PC-3 (cell line): ENCODE measurements around the gene KRT83. TPM values are rescaled to one million over a fixed set of nuclear protein-coding genes. Genes with fewer than 3 reads are reported as not detected.

Source experiments
- ATAC-seq: fragments of 200-7000 bp; cut with Tn5 transposase; 2 replicates; pipeline ENCODE4 v1.9.1; 2020; ENCODE audit warnings: mild to moderate bottlenecking, moderate library complexity
- BruUV-seq: library from RNA; stranded (reverse); fragments of 400-500 nt; replicated peaks from 2 replicates; lab custom pipeline; 2021; lab: Mats Ljungman, UMichigan
- CTCF ChIA-PET: fragments of 300-600 bp; sonication (Branson Sonifier 250); formaldehyde crosslinking; loops from one replicate; lab custom pipeline; 2022; ENCODE audit warnings: antibody characterized with exemption; lab: Charles Lee
- POLR2A ChIA-PET: fragments of 300-600 bp; sonication (Branson Sonifier 250); formaldehyde crosslinking; loops from one replicate; lab custom pipeline; 2022; ENCODE audit warnings: antibody characterized with exemption; ENCODE audit not compliant: unreplicated experiment; lab: Charles Lee
- DNase-seq: peaks from one replicate; pipeline ENCODE4 v3.0.0-alpha.2; 2015
- H2AFZ ChIP-seq: fragments of 300-600 bp; sonication (generic); 2 replicates; pipeline ENCODE4 v1.6.0; 2016; ENCODE audit warnings: antibody characterized with exemption, low read length
- H3F3A ChIP-seq: fragments of 300-600 bp; sonication (generic); one replicate; pipeline ENCODE4 v1.6.0; 2017; ENCODE audit warnings: antibody characterized with exemption, low read length, control low read depth, mild to moderate bottlenecking; ENCODE audit not compliant: unreplicated experiment
- H3K27ac ChIP-seq: fragments of 300-600 bp; sonication (generic); 2 replicates; pipeline ENCODE4 v1.5.1; 2016; ENCODE audit warnings: mild to moderate bottlenecking, low read length
- H3K27me3 ChIP-seq: fragments of 300-600 bp; sonication (generic); 2 replicates; pipeline ENCODE4 v1.6.1; 2016; ENCODE audit warnings: low read length, mixed read lengths
- H3K36me3 ChIP-seq: fragments of 300-600 bp; sonication (generic); 2 replicates; pipeline ENCODE4 v1.6.1; 2016; ENCODE audit warnings: low read depth, mixed run types, low read length, mixed read lengths
- H3K4me1 ChIP-seq: fragments of 300-600 bp; sonication (generic); 2 replicates; pipeline ENCODE4 v1.5.1; 2016; ENCODE audit warnings: low read length; ENCODE audit not compliant: insufficient read depth
- H3K4me2 ChIP-seq: fragments of 300-600 bp; sonication (generic); 2 replicates; pipeline ENCODE4 v1.6.0; 2016; ENCODE audit warnings: low read length
- H3K4me3 ChIP-seq: fragments of 300-600 bp; sonication (generic); 2 replicates; pipeline ENCODE4 v1.5.1; 2016; ENCODE audit warnings: mild to moderate bottlenecking, low read length, mixed read lengths
- H3K79me2 ChIP-seq: fragments of 300-600 bp; sonication (generic); 2 replicates; pipeline ENCODE4 v1.6.1; 2017; ENCODE audit warnings: low read length, mixed read lengths
- H3K9ac ChIP-seq: fragments of 300-600 bp; sonication (generic); 2 replicates; pipeline ENCODE4 v1.6.0; 2016; ENCODE audit warnings: mild to moderate bottlenecking, low read length
- H3K9me2 ChIP-seq: fragments of 300-600 bp; sonication (generic); replicated peaks from 2 replicates; pipeline ENCODE4 v1.6.1; 2016; ENCODE audit warnings: mixed run types, low read length, mixed read lengths
- H3K9me3 ChIP-seq: fragments of 300-600 bp; sonication (generic); 2 replicates; pipeline ENCODE4 v1.6.1; 2016; ENCODE audit warnings: low read length, mixed read lengths
- H4K20me1 ChIP-seq: fragments of 300-600 bp; sonication (generic); 2 replicates; pipeline ENCODE4 v1.6.1; 2016; ENCODE audit warnings: low read length, mixed read lengths
- CTCF ChIP-seq: fragments of 300-600 bp; sonication (generic); conservative IDR thresholded peaks from 2 replicates; pipeline ENCODE4 v1.5.1; 2017; ENCODE audit warnings: antibody characterized with exemption, low read depth, mild to moderate bottlenecking, low read length
- EZH2 ChIP-seq: fragments of 300-600 bp; sonication (generic); IDR thresholded peaks from one replicate; pipeline ENCODE4 v1.6.1; 2017; ENCODE audit warnings: antibody characterized with exemption, mild to moderate bottlenecking, low read length; ENCODE audit not compliant: unreplicated experiment
- EZH2phosphoT487 ChIP-seq: fragments of 300-600 bp; sonication (generic); IDR thresholded peaks from 2 replicates; pipeline ENCODE4 v1.6.1; 2018; ENCODE audit warnings: mild to moderate bottlenecking, antibody characterized with exemption, low read length, borderline replicate concordance
- intact Hi-C: fragments of 100-400 bp; cut with micrococcal nuclease; formaldehyde crosslinking; loops from 2 replicates; pipeline ENCODE4 v1.9.0; 2023
- total RNA-seq: library from RNA; depleted of rRNA; stranded (reverse); fragments of >200 nt; gene quantifications from 2 replicates; pipeline ENCODE4 v1.2.3, GENCODE V29; 2014

Gene KRT83
- total RNA-seq, 1 experiment from 2014 or later, result 0.33 TPM

GRCh38 chr12:52336641-52337040 lies 15.4 kb upstream of the KRT83 start:
- no peaks in the 10 kb centered on the region for H3F3A ChIP-seq
- no peaks in the 10 kb centered on the region for H3K9me3 ChIP-seq
- no peaks in the 10 kb centered on the region for H3K9me2 ChIP-seq
- no TSS peak for BruUV-seq
- intact Hi-C loops, result no loop called here
- CTCF ChIA-PET, result no interaction called here
- H3K9ac ChIP-seq, result no peak overlapping the region
- TF ChIP-seq CTCF (no peak), EZH2 (no peak), EZH2phosphoT487 (no peak)
- no peaks in the 10 kb centered on the region for H3K36me3 ChIP-seq
- H3K4me3 ChIP-seq, result no peak overlapping the region
- H3K27ac ChIP-seq, result no peak overlapping the region
- H2AFZ ChIP-seq, result no peak overlapping the region
- DNase-seq, result no peak
- H4K20me1 ChIP-seq, result no peaks in the 10 kb centered on the region
- H3K27me3 ChIP-seq, result no peaks in the 10 kb centered on the region
- ATAC-seq, result no peak
- POLR2A ChIA-PET, result no interaction called here
- no peaks in the 10 kb centered on the region for H3K79me2 ChIP-seq
- no peaks in the 10 kb centered on the region for H3K4me1 ChIP-seq
- H3K4me2 ChIP-seq, result no peak overlapping the region

GRCh38 chr12:52335598-52336262 lies 14.5 kb upstream of the KRT83 start:
- DNase-seq (no peak), ATAC-seq (no peak)
- TF ChIP-seq EZH2phosphoT487 (no peak), CTCF (no peak), EZH2 (no peak)
- intact Hi-C loops, result no loop called here
- no peaks in the 10 kb centered on the region for H3K9me3 ChIP-seq
- H4K20me1 ChIP-seq, result no peaks in the 10 kb centered on the region
- no peaks in the 10 kb centered on the region for H3K36me3 ChIP-seq
- no peaks in the 10 kb centered on the region for H3K9me2 ChIP-seq
- H3K4me3 ChIP-seq, result no peak overlapping the region
- no peak overlapping the region for H3K9ac ChIP-seq
- H3K27me3 ChIP-seq, result no peaks in the 10 kb centered on the region
- H3K27ac ChIP-seq, result no peak overlapping the region
- H3K4me2 ChIP-seq, result no peak overlapping the region
- H3F3A ChIP-seq, result no peaks in the 10 kb centered on the region
- ChIA-PET CTCF (no interaction called here), POLR2A (no interaction called here)
- no TSS peak for BruUV-seq
- H3K79me2 ChIP-seq, result no peaks in the 10 kb centered on the region
- H3K4me1 ChIP-seq, result no peaks in the 10 kb centered on the region
- H2AFZ ChIP-seq, result no peak overlapping the region

- CTCF ChIA-PET, result no interaction called here
Observed at GRCh38 chr12:52334185-52334584, 13.0 kb upstream of the KRT83 start.

More at GRCh38 chr12:52334185-52334584, 13.0 kb upstream of the KRT83 start:
- no peaks in the 10 kb centered on the region for H4K20me1 ChIP-seq
- no peak overlapping the region for H3K4me3 ChIP-seq
- BruUV-seq, result no TSS peak
- no peaks in the 10 kb centered on the region for H3K9me3 ChIP-seq
- H3K9me2 ChIP-seq, result no peaks in the 10 kb centered on the region
- DNase-seq (no peak), ATAC-seq (no peak)
- H3K27me3 ChIP-seq, result no peaks in the 10 kb centered on the region
- H3K27ac ChIP-seq, result no peak overlapping the region
- no peaks in the 10 kb centered on the region for H3K4me1 ChIP-seq
- no peaks in the 10 kb centered on the region for H3K79me2 ChIP-seq
- H3K36me3 ChIP-seq, result no peaks in the 10 kb centered on the region
- no peak overlapping the region for H3K9ac ChIP-seq
- POLR2A ChIA-PET, result no interaction called here
- intact Hi-C loops, result no loop called here
- no peak overlapping the region for H3K4me2 ChIP-seq
- TF ChIP-seq EZH2, result no peak
- TF ChIP-seq EZH2phosphoT487, result no peak
- no peak for TF ChIP-seq CTCF
- H3F3A ChIP-seq, result no peaks in the 10 kb centered on the region
- no peak overlapping the region for H2AFZ ChIP-seq
